Measurements from ENCODE around the gene IKBKE. TPM values are rescaled to one million over a fixed set of nuclear protein-coding genes. Genes with fewer than 3 reads are reported as not detected.

The IKBKE gene
- total RNA-seq, 1 experiment from 2014 or later: 6.4 TPM

GRCh38 chr1:206472454-206472853 is 2.2 kb downstream of the IKBKE start:
- H3K36me3 ChIP-seq (ENCODE audit: control insufficient read depth, insufficient read depth, low read length): no peaks in the 10 kb centered on the region
- intact Hi-C loops (cut with micrococcal nuclease; ENCODE audit: unreplicated experiment): no loop called here
- H3K4me1 ChIP-seq (ENCODE audit: control insufficient read depth, insufficient read depth, low read length): peaks cover 14% of the 10 kb centered on the region
- no peak for TF ChIP-seq POLR2AphosphoS5 (IDR thresholded peaks at IDR 0.05; ENCODE audit: low read depth, low read length)
- TF ChIP-seq REST (IDR thresholded peaks at IDR 0.05; ENCODE audit: insufficient read depth in 1 of 2, low read depth in 2 of 2, low read length in 1 of 2): no peak
- no peak for TF ChIP-seq SIN3A (IDR thresholded peaks at IDR 0.05; ENCODE audit: borderline replicate concordance, insufficient read depth, low read depth, low read length)
- no peak for TF ChIP-seq TCF7L2 (IDR thresholded peaks at IDR 0.05; ENCODE audit: low read depth, low read length)
- TF ChIP-seq CTCF (IDR thresholded peaks at IDR 0.05): no peak
- in situ Hi-C loops (cut with HindIII; ENCODE audit: low pct_unique_long_range_greater_than_20kb, low sequenced_read_pairs): no loop called here
- DNase-seq (ENCODE audit: low read depth, low spot score): no peak
- CTCF ChIA-PET: no interaction called here
- H3K4me3 ChIP-seq (ENCODE audit: low read depth in 2 of 2, low read length in 2 of 2): no peak overlapping the region
- H3K27me3 ChIP-seq (ENCODE audit: control insufficient read depth, insufficient read depth, low read length): no peaks in the 10 kb centered on the region
- H3K27ac ChIP-seq (ENCODE audit: low read length): no peak overlapping the region
- H3K9me3 ChIP-seq (ENCODE audit: control insufficient read depth, insufficient read depth, low read depth, low read length): no peaks in the 10 kb centered on the region
- ATAC-seq: no peak
- no TSS peak for BruUV-seq (replicated peaks)
- POLR2A ChIA-PET: no interaction called here

- Histone ChIP-seq H3K36me3 (ENCODE audit: control insufficient read depth, insufficient read depth, low read length) (no peaks in the 10 kb centered on the region), H3K27ac (ENCODE audit: low read length) (no peak overlapping the region), H3K4me1 (ENCODE audit: control insufficient read depth, insufficient read depth, low read length) (peaks cover 14% of the 10 kb centered on the region), H3K27me3 (ENCODE audit: control insufficient read depth, insufficient read depth, low read length) (no peaks in the 10 kb centered on the region), H3K4me3 (ENCODE audit: low read depth in 2 of 2, low read length in 2 of 2) (no peak overlapping the region), H3K9me3 (ENCODE audit: control insufficient read depth, insufficient read depth, low read depth, low read length) (no peaks in the 10 kb centered on the region)
- TF ChIP-seq TCF7L2 (IDR thresholded peaks at IDR 0.05; ENCODE audit: low read depth, low read length) (no peak), REST (IDR thresholded peaks at IDR 0.05; ENCODE audit: insufficient read depth in 1 of 2, low read depth in 2 of 2, low read length in 1 of 2) (no peak)
- intact Hi-C loops (cut with micrococcal nuclease; ENCODE audit: unreplicated experiment) (no loop called here), in situ Hi-C loops (cut with HindIII; ENCODE audit: low pct_unique_long_range_greater_than_20kb, low sequenced_read_pairs) (no loop called here)
- DNase-seq (ENCODE audit: low read depth, low spot score): no peak
- BruUV-seq (replicated peaks): no TSS peak
- ATAC-seq: no peak
- CTCF ChIA-PET: no interaction called here
- POLR2A ChIA-PET: no interaction called here
Measured at GRCh38 chr1:206472886-206473285, 2.6 kb downstream of the IKBKE start.
